ENCODE measurements around the gene SFTPB.

Gene SFTPB

GRCh38 chr2:85611705-85612587 lies 56.1 kb downstream of the SFTPB start, which contains the start of gene C2orf68:
TSS of gene C2orf68 (minus strand) at chr2:85612066. CDS start at chr2:85611984, 82 bp downstream.
- peak; percentile 90 for DNase-seq (ENCODE audit: low spot score)

DNA sequence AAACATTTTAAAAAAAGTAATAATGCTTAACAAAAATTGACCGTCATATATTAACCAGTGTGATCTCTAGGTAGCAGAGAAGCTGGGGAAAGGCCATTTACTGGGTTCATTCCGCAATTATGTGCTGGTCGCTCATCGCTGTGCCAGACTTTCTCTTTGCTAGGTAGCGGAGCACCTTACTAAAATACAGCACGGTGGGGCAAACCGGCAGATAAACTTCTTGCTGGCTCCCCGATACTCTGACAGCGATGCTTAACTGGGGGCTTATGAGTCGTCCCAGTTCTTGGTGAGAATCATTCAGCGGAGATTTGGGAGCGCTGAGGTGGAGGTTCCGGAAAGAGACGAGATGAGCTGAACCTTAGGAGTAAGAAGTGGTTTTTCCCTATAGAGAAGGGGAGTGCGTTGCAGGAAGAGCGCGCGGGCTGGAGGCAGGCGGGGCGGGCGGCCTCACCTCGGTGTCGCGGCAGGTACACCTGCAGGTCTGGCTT lies 56.7 kb downstream of the SFTPB start:
- DNase-seq (ENCODE audit: low spot score): no peak

Measured in LoVo (cell line).